Measurements from ENCODE around the gene VAT1L.

DNA sequence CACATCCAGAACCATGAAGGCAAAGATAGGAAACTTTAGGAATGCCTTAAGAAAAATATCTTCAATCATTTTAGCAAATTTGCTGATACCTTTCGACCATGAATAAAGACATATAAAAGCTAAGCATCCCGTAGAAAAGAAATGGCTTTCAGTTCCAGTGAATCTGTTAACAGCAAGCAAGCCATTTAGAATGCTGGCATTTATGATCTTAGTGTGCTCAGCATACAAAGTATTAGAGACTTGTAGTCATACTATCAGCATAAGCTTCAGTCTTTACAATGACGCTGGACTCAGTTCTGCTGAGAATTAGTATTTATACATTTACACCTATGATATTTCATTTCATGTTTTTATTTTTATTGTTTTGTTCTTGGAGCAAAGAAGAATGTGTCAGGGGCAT, 38.7 kb downstream of the VAT1L start:
- TF ChIP-seq, protein P1, sequence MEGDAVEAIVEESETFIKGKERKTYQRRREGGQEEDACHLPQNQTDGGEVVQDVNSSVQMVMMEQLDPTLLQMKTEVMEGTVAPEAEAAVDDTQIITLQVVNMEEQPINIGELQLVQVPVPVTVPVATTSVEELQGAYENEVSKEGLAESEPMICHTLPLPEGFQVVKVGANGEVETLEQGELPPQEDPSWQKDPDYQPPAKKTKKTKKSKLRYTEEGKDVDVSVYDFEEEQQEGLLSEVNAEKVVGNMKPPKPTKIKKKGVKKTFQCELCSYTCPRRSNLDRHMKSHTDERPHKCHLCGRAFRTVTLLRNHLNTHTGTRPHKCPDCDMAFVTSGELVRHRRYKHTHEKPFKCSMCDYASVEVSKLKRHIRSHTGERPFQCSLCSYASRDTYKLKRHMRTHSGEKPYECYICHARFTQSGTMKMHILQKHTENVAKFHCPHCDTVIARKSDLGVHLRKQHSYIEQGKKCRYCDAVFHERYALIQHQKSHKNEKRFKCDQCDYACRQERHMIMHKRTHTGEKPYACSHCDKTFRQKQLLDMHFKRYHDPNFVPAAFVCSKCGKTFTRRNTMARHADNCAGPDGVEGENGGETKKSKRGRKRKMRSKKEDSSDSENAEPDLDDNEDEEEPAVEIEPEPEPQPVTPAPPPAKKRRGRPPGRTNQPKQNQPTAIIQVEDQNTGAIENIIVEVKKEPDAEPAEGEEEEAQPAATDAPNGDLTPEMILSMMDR (IDR thresholded peaks at IDR 0.05), result no peak
- no peak for TF ChIP-seq POLR2A (IDR thresholded peaks at IDR 0.05)

Measured in right lobe of liver (tissue), 4 donors.